Mucosa of stomach (tissue), 1 donor: ENCODE data around the gene SPP1.

Experiments used
- H3K27me3 ChIP-seq: one replicate; pipeline ENCODE4 v1.7.0; 2013; ENCODE audit warnings: mild to moderate bottlenecking, low read length; ENCODE audit not compliant: control insufficient read depth, insufficient read depth
- H3K36me3 ChIP-seq: one replicate; pipeline ENCODE4 v1.7.0; 2013; ENCODE audit warnings: low read length; ENCODE audit not compliant: control insufficient read depth, insufficient read depth
- H3K4me1 ChIP-seq: one replicate; pipeline ENCODE4 v1.7.0; 2013; ENCODE audit warnings: mild to moderate bottlenecking, low read length; ENCODE audit not compliant: control insufficient read depth, insufficient read depth
- H3K4me3 ChIP-seq: one replicate; pipeline ENCODE4 v1.7.0; 2013; ENCODE audit warnings: low read length
- H3K9ac ChIP-seq: one replicate; pipeline ENCODE4 v1.7.0; 2013; ENCODE audit warnings: mild to moderate bottlenecking, low read length, moderate library complexity
- H3K9me3 ChIP-seq: one replicate; pipeline ENCODE4 v1.7.0; 2013; ENCODE audit warnings: mild to moderate bottlenecking, low read length, moderate library complexity; ENCODE audit not compliant: control insufficient read depth
- donor health status: Pancreatic carcinoma.

Gene SPP1

GRCh38 chr4:87961993-87962392 is 13.5 kb upstream of the SPP1 start:
- Histone ChIP-seq H3K9me3 (no peaks in the 10 kb centered on the region), H3K4me3 (no peak overlapping the region), H3K27me3 (peaks cover 2% of the 10 kb centered on the region), H3K4me1 (no peaks in the 10 kb centered on the region), H3K9ac (no peak overlapping the region), H3K36me3 (no peaks in the 10 kb centered on the region)

DNA sequence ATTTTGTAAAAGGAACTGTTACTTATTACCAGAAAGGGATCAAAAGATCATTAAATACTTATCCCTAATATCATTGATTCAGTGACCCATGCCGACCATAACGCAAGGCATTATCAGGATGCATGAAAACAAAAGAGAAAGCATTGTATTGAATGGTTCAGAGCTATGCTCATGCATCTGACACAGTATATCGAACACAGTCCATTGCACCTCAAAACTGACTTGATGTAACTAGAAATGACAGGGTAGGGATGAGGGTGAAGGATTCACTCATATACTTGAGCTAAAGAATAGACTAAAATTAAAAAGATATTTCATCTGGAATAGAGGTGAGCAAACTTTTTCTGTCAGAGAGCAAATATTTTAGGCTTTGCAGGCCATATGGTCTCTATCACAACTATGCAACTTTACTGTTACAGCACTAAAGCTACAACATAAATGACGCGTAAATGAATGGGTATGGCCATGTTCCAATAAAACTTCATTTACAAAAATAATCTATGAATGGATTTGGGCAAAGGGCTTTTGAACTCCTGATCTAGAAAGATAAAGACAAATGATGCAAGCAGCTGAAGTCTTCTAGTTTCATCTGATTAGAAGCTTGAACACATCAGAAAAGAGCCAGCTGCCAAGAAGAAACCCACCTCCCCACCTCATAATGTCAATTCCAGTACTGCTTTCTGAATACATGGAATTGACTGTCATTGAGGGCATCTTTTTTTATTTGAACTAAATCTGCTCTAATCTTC is 12.9 kb upstream of the SPP1 start:
- Histone ChIP-seq H3K9ac (no peak overlapping the region), H3K36me3 (no peaks in the 10 kb centered on the region), H3K4me1 (no peaks in the 10 kb centered on the region), H3K9me3 (no peaks in the 10 kb centered on the region), H3K27me3 (peaks cover 2% of the 10 kb centered on the region), H3K4me3 (no peak overlapping the region)

DNA sequence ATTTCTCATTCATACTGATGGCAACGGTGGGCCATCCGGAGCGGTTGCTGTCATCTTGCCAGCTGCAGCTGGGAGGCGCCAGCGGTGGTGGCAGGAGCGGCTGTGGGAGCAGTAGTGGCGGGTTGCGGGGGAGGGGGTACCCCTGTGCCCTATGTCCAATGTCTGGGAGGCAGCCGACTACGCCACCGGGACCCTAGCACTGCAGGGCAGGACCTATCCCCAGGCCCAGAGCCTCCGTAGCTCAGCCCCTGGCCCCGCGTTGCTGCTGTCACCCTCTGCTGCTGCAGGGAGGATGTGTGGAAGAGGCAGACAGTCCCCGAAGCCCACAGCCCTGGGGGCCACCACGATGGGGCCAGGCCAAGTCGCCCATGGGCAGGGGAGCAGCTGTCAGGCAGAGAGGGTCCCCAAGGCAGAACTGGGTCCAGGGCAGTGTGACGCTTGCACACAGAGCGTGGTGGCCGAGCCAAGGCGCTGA is 10.0 kb upstream of the SPP1 start:
- Histone ChIP-seq H3K4me1 (no peaks in the 10 kb centered on the region), H3K9me3 (no peaks in the 10 kb centered on the region), H3K27me3 (peaks cover 2% of the 10 kb centered on the region), H3K9ac (no peak overlapping the region), H3K4me3 (no peak overlapping the region), H3K36me3 (no peaks in the 10 kb centered on the region)

GRCh38 chr4:87966095-87966496 is 9.4 kb upstream of the SPP1 start:
- no peaks in the 10 kb centered on the region for H3K4me1 ChIP-seq
- peaks cover 2% of the 10 kb centered on the region for H3K27me3 ChIP-seq
- no peak overlapping the region for H3K4me3 ChIP-seq
- no peaks in the 10 kb centered on the region for H3K36me3 ChIP-seq
- H3K9ac ChIP-seq = no peak overlapping the region
- no peaks in the 10 kb centered on the region for H3K9me3 ChIP-seq

DNA sequence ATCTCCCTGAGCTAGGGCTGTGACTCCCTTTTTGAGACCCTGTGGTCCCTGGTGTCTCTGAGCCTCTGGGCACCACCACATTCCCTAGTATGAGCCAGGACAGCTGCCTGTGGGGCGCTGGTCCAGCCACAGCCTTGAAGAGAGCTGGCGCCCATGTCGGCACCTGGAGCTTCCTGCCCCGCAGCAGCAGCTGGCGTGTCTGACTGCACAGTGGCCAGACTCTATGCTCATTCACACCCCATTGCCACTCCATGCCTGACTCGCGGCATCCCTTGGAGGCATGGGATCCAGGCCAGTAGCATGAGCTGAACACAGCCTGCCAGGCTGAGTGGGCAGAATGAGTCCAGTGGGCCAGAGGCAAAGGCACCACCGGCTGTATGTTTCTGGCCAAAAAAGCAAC is 8.3 kb upstream of the SPP1 start:
- H3K4me1 ChIP-seq = no peaks in the 10 kb centered on the region
- H3K9ac ChIP-seq = no peak overlapping the region
- H3K36me3 ChIP-seq = no peaks in the 10 kb centered on the region
- H3K27me3 ChIP-seq = peaks cover 2% of the 10 kb centered on the region
- H3K4me3 ChIP-seq = no peak overlapping the region
- H3K9me3 ChIP-seq = no peaks in the 10 kb centered on the region

GRCh38 chr4:87970121-87970520 is 5.4 kb upstream of the SPP1 start:
- no peak overlapping the region for H3K9ac ChIP-seq
- no peaks in the 10 kb centered on the region for H3K9me3 ChIP-seq
- H3K36me3 ChIP-seq = no peaks in the 10 kb centered on the region
- peaks cover 8% of the 10 kb centered on the region for H3K27me3 ChIP-seq
- no peaks in the 10 kb centered on the region for H3K4me1 ChIP-seq
- H3K4me3 ChIP-seq = no peak overlapping the region

DNA sequence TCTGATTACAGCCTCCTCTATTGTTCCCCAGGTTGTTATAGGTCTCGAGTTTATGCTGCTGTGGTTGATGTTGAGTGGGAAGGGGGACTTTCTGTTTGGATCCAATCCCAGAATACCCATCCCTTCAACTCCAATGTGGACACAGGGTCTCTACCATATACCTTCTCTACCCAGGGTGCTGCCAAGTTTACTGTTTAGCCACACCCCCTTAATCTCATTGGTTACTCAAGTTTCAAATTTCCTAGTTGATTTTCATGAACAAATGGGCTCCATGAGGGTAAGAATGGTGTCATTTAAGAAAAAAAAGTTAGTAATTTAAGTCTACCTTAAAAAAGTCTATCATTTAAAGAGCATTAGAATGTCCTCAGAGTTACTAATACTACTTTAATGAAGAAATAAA is 3.6 kb upstream of the SPP1 start:
- Histone ChIP-seq H3K27me3 (peaks cover 6% of the 10 kb centered on the region), H3K4me3 (no peak overlapping the region), H3K4me1 (no peaks in the 10 kb centered on the region), H3K9me3 (no peaks in the 10 kb centered on the region), H3K9ac (no peak overlapping the region), H3K36me3 (no peaks in the 10 kb centered on the region)

DNA sequence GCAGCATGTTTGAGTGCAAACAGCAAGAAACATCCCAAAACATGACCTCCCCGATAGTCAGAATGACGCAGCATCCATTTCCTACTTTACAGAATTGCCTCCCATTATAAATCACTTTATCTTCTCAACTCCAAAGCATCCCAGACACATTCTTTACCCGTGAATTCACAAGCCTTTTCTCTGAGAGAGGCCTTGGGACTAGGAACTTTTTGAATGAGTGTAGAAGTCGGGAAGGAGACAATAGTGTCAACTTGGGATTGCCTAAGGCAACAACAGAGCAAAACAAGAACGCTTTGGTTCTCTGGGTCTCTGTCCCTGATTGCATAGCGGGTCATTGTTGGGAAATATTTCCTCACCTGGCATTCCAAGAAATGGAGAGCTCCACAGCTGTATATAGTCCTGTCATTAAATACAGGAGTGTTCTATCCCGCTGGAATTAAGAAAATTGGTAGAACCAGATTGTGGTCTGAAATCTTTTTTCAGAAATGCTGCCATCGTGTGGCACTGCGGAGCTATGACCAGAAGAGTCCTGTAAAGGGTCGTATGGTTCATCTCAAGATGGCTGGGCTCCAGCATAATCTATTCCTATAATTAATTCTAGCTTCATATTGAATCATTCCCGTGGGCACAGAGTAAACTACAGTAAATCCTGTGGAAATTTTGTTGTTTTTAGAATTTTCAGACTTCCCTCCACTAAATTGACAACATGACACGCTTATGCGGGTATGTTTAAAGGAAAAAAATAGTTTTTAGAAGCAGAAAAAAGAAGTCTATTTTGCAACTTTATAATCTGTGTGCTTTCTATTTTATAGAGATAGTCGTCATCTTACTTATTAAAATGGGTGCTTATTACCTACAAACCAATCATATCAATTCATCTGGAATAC is 2.0 kb upstream of the SPP1 start:
- Histone ChIP-seq H3K27me3 (peaks cover 6% of the 10 kb centered on the region), H3K9me3 (no peaks in the 10 kb centered on the region), H3K4me1 (no peaks in the 10 kb centered on the region), H3K4me3 (no peak overlapping the region), H3K9ac (no peak overlapping the region), H3K36me3 (no peaks in the 10 kb centered on the region)

DNA sequence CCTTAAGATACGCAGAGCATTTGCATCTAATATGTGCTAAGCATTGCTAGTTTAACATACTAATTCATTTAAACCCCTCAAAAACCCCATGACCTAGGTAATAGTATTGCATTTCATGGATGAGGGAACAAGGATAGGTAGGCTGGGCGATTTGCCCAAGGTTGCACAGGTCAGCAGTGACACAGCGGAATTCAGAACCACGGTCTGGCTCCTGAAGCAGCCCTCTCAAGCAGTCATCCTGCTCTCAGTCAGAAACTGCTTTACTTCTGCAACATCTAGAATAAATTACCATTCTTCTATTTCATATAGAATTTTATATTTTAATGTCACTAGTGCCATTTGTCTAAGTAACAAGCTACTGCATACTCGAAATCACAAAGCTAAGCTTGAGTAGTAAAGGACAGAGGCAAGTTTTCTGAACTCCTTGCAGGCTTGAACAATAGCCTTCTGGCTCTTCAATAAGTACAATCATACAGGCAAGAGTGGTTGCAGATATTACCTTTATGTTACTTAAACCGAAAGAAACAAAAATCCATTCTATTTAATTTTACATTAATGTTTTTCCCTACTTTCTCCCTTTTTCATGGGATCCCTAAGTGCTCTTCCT is 555 bp upstream of the SPP1 start:
- no peaks in the 10 kb centered on the region for H3K9me3 ChIP-seq
- H3K9ac ChIP-seq = no peak overlapping the region
- no peaks in the 10 kb centered on the region for H3K36me3 ChIP-seq
- peaks cover 6% of the 10 kb centered on the region for H3K27me3 ChIP-seq
- H3K4me1 ChIP-seq = no peaks in the 10 kb centered on the region
- H3K4me3 ChIP-seq = no peak overlapping the region

DNA sequence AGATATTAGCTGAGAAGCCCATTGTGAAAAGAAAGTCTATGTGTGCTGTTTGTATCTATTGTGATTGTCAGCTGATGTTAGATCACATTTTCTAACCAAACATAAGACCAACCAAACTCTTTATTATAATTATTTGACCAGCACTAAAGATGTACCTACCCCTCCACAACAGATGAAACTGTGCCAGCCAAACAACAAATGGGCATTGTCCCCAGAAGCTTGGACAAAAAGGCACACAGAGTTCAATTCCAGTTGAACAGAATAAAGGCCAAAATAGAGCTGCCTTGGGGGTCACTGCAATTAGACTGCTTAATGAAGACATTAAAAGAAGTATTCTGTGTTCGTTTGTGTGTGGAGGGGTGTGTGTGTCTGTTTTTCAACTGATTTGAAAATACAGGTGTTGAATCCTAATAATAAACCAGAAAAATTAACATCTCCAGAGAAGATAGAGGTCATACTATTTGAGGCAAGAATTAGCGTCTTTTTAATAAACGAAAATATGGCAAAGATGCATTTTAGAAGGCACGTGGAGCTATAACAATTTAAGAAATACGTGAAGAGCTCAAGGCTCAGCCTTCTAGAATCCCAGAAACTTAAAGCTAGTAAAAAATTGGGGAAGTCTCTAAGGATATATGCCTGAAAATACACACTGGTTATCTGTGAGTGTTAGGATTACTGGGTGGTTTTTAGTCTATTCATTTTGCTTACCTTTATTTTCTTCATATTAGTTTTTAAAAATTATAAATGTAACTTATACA is 2.2 kb downstream of the SPP1 start:
- Histone ChIP-seq H3K4me1 (no peaks in the 10 kb centered on the region), H3K36me3 (no peaks in the 10 kb centered on the region), H3K27me3 (peaks cover 6% of the 10 kb centered on the region), H3K4me3 (no peak overlapping the region), H3K9me3 (no peaks in the 10 kb centered on the region), H3K9ac (no peak overlapping the region)

GRCh38 chr4:87978681-87979080 is 3.2 kb downstream of the SPP1 start:
- H3K9me3 ChIP-seq = no peaks in the 10 kb centered on the region
- no peaks in the 10 kb centered on the region for H3K27me3 ChIP-seq
- H3K36me3 ChIP-seq = no peaks in the 10 kb centered on the region
- no peak overlapping the region for H3K9ac ChIP-seq
- no peaks in the 10 kb centered on the region for H3K4me1 ChIP-seq
- no peak overlapping the region for H3K4me3 ChIP-seq
